Neutrophil (primary cell): Measurements from ENCODE around the gene PRDX6.

Source experiments
- H3K27ac ChIP-seq: fragments of 200-600 bp; sonication (generic); 2 replicates; pipeline ENCODE4 v1.5.1; 2016; ENCODE audit warnings: mild to moderate bottlenecking, moderate library complexity
- H3K27me3 ChIP-seq: fragments of 200-600 bp; sonication (generic); 2 replicates; pipeline ENCODE4 v1.6.0; 2016; ENCODE audit warnings: mild to moderate bottlenecking
- H3K36me3 ChIP-seq: fragments of 200-600 bp; sonication (generic); 2 replicates; pipeline ENCODE4 v1.5.1; 2017
- H3K4me1 ChIP-seq, 2 experiments: fragments of 200-600 bp in 1 of 2; sonication (generic) in 1 of 2; 1 replicate in 1 of 2; 2 replicates in 1 of 2; pipeline versions ENCODE4 v1.5.1 to v1.6.1; 2013 to 2016; ENCODE audit warnings: low read depth in 1 of 2, low read length in 1 of 2, mild to moderate bottlenecking in 1 of 2, moderate library complexity in 1 of 2; ENCODE audit not compliant: control insufficient read depth in 1 of 2, insufficient read depth in 1 of 2
- H3K4me3 ChIP-seq, 2 experiments: fragments of 200-600 bp in 1 of 2; sonication (generic) in 1 of 2; 1 replicate in 1 of 2; 2 replicates in 1 of 2; pipeline ENCODE4 v1.5.1; 2013 to 2016; ENCODE audit warnings: low read depth in 1 of 2, low read length in 1 of 2, mild to moderate bottlenecking in 1 of 2, moderate library complexity in 1 of 2
- H3K9me3 ChIP-seq: fragments of 200-600 bp; sonication (generic); 2 replicates; pipeline ENCODE4 v1.5.1; 2016
- TF ChIP-seq, protein P1 (sequence below): fragments of 200-600 bp; sonication (generic); IDR thresholded peaks from 2 replicates; pipeline ENCODE4 v1.5.1; 2016; ENCODE audit warnings: antibody characterized with exemption

The PRDX6 gene

DNA sequence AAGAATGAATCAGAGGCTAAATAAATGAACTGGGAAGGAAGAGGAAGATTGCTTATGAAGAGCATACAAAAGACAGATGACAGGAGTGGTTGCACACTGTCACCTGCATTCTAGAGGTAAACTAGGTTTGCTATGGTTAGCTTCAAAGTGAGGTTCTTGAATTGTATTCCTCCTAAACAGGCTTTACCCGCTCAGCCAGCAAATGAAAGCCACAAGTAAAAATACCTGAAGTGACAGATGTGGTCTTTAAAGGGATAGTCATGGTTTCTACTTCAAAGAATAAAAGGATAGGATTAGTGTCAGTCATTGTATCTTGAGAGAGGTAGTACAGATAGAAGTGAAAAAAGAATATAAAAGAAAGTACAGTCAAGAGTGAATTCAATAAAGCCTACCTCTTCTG lies 32.4 kb upstream of the PRDX6 start:
- H3K36me3 ChIP-seq = peaks cover 7% of the 10 kb centered on the region
- no peak overlapping the region for H3K4me3 ChIP-seq
- no peak overlapping the region for H3K27ac ChIP-seq
- no peaks in the 10 kb centered on the region for H3K9me3 ChIP-seq
- H3K27me3 ChIP-seq = no peaks in the 10 kb centered on the region
- no peaks in the 10 kb centered on the region for H3K4me1 ChIP-seq
- TF ChIP-seq, protein P1, sequence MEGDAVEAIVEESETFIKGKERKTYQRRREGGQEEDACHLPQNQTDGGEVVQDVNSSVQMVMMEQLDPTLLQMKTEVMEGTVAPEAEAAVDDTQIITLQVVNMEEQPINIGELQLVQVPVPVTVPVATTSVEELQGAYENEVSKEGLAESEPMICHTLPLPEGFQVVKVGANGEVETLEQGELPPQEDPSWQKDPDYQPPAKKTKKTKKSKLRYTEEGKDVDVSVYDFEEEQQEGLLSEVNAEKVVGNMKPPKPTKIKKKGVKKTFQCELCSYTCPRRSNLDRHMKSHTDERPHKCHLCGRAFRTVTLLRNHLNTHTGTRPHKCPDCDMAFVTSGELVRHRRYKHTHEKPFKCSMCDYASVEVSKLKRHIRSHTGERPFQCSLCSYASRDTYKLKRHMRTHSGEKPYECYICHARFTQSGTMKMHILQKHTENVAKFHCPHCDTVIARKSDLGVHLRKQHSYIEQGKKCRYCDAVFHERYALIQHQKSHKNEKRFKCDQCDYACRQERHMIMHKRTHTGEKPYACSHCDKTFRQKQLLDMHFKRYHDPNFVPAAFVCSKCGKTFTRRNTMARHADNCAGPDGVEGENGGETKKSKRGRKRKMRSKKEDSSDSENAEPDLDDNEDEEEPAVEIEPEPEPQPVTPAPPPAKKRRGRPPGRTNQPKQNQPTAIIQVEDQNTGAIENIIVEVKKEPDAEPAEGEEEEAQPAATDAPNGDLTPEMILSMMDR = no peak

DNA sequence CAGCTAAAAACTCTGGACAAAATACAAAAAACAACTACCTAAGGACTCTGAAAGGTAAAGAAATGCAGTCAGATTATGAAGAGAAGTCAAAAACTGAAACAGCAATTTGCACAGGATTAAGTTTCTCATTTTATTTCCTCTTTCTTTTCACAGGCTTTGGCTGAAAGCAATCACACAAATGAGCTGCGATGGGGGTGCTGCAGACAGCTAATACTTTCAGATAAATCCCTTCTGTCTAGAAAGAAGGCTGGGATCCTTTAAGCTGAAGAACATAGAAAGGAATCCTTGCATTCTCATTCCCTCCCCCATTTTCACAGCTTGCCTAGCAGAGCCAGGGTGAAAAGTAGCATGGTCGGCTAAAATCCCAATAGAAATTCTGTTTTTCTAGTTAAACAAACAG lies 32.0 kb upstream of the PRDX6 start:
- H3K27me3 ChIP-seq = no peaks in the 10 kb centered on the region
- peaks cover 7% of the 10 kb centered on the region for H3K36me3 ChIP-seq
- H3K4me1 ChIP-seq = peaks cover under 1 to 1% of the 10 kb centered on the region in 2 experiments
- H3K27ac ChIP-seq = no peak overlapping the region
- H3K9me3 ChIP-seq = no peaks in the 10 kb centered on the region
- H3K4me3 ChIP-seq = no peak overlapping the region
- TF ChIP-seq, protein P1 = no peak

DNA sequence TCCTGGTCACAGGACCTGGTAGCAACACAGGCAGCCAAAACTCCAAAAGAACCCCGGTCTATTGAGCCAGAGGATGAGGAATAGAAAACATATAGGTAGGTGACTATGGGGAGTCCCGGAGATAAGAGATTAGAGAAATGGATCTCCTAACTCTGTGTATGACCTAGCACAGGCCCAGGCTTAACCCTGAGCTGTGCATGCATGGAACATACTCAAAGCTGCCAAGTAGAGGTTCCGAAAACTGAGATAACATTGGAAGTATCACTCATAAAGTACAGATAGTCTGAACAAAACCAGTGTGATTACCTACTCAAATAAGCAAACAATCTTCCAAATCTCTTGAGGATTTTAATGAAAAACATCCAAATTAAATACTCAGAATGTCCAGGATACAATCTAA lies 31.5 kb upstream of the PRDX6 start:
- peaks cover 7% of the 10 kb centered on the region for H3K36me3 ChIP-seq
- H3K4me3 ChIP-seq = no peak overlapping the region
- H3K27me3 ChIP-seq = no peaks in the 10 kb centered on the region
- TF ChIP-seq, protein P1 = no peak
- no peaks in the 10 kb centered on the region for H3K9me3 ChIP-seq
- peaks cover 3 to 4% of the 10 kb centered on the region in 2 experiments for H3K4me1 ChIP-seq
- H3K27ac ChIP-seq = no peak overlapping the region

DNA sequence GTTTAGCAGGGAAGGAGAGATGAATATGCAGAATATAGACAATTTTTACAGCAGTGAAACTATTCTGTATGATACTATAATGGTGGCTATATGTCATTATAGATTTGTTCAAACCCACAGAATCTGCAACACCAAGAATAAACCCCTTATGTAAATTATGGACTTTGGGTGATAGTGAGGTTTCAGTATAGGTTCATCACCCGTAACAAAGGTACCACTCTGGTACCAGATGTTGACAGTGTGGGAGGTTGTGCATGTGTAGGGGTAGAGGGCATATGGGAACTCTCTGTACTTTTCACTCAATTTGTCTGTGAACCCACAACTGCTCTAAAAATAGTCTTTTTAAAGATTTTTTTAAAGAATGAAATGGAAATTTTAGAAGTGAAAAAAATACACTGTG lies 29.9 kb upstream of the PRDX6 start:
- Histone ChIP-seq H3K4me3 (no peak overlapping the region), H3K36me3 (no peaks in the 10 kb centered on the region), H3K4me1 (peaks cover 3 to 8% of the 10 kb centered on the region in 2 experiments), H3K27me3 (no peaks in the 10 kb centered on the region), H3K9me3 (no peaks in the 10 kb centered on the region), H3K27ac (no peak overlapping the region)
- TF ChIP-seq, protein P1 = no peak

DNA sequence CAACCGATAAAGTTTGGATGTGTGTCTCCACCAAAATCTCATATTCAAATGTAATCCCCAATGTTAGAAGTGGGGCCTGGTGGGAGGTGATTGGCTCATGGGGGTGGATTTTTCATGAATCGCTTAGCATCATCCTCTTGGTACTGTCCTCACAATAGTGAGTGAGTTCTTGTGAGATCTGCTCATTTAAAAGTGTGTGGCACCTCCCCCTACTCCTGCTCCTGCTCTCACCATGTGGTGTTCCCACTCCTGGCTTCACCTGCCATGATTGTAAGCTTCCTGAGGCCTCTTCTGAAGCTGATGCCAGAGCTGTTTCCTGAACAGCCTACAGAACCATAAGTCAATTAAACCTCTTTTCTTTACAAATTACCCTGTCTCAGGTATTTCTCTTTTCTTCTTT lies 28.2 kb upstream of the PRDX6 start:
- Histone ChIP-seq H3K4me1 (peaks cover 3 to 8% of the 10 kb centered on the region in 2 experiments), H3K4me3 (no peak overlapping the region), H3K36me3 (no peaks in the 10 kb centered on the region), H3K27me3 (no peaks in the 10 kb centered on the region), H3K9me3 (no peaks in the 10 kb centered on the region), H3K27ac (no peak overlapping the region)
- TF ChIP-seq, protein P1 = no peak

DNA sequence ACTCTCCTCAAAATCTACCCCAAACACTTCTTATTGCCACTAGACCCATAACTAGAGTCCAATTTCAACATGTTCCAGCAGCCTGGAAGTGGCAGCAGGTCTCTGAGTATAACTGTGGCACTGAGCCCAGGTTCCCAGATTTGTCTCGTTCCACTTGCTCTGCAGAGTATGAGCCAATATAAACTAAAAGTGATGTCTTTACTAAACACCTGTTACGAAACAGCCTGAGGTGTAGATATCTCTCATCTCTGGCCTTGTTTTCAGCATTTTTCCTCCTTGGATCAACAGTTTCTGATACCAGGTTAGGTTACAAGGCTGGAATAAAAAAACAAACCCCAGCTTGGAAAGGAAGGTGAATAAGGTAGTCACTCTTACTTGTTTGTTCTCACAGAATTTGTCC lies 25.2 kb upstream of the PRDX6 start:
- no peak overlapping the region for H3K4me3 ChIP-seq
- TF ChIP-seq, protein P1 = no peak
- H3K9me3 ChIP-seq = no peaks in the 10 kb centered on the region
- peaks cover 10% of the 10 kb centered on the region for H3K36me3 ChIP-seq
- H3K27ac ChIP-seq = peak overlapping the region; percentile 15
- H3K4me1 ChIP-seq = peaks cover 3 to 8% of the 10 kb centered on the region in 2 experiments
- no peaks in the 10 kb centered on the region for H3K27me3 ChIP-seq
